Fibroblast of skin of abdomen (primary cell): ENCODE measurements around the gene DDX50.
"Not testable (repeated sequence)": the region's sequence is repeated elsewhere in the genome, so short reads cannot be mapped to it uniquely, and the experiment has no call there.

Experiments used
- DNase-seq: peaks from one replicate; pipeline ENCODE4 v3.0.0-alpha.2; 2013

The DDX50 gene

GRCh38 chr10:68924593-68924992, 23.5 kb downstream of the DDX50 start:
- no peak for DNase-seq

GRCh38 chr10:68925489-68925888, 24.4 kb downstream of the DDX50 start:
- DNase-seq: no peak

GRCh38 chr10:68929157-68929556, 28.0 kb downstream of the DDX50 start:
- DNase-seq: not testable (repeated sequence)

GRCh38 chr10:68929888-68930287, 28.8 kb downstream of the DDX50 start:
- DNase-seq: not testable (repeated sequence)

- not testable (repeated sequence) for DNase-seq
Measured at GRCh38 chr10:68932860-68933259, 31.7 kb downstream of the DDX50 start.

GRCh38 chr10:68934994-68935393, 33.9 kb downstream of the DDX50 start:
- no peak for DNase-seq

- DNase-seq: no peak
Measured at GRCh38 chr10:68938117-68938516, 37.0 kb downstream of the DDX50 start.

- no peak for DNase-seq
Measured at GRCh38 chr10:68938884-68939283, 37.8 kb downstream of the DDX50 start.

- not testable (repeated sequence) for DNase-seq
Measured at GRCh38 chr10:68940917-68941316, 39.8 kb downstream of the DDX50 start.

GRCh38 chr10:68950598-68950997, 49.5 kb downstream of the DDX50 start:
- no peak for DNase-seq

GRCh38 chr10:68954904-68955303, 53.8 kb downstream of the DDX50 start:
- no peak for DNase-seq

GRCh38 chr10:68955355-68955831, 54.3 kb downstream of the DDX50 start:
- no peak for DNase-seq

GRCh38 chr10:68955832-68956532, 54.9 kb downstream of the DDX50 start, which contains the start of gene DDX21:
TSS of gene DDX21 (plus strand) at chr10:68956170. CDS start at chr10:68956226, 56 bp downstream.
- DNase-seq: peak; percentile 89

- no peak for DNase-seq
Measured at GRCh38 chr10:68957284-68957615, 56.1 kb downstream of the DDX50 start.

GRCh38 chr10:68957654-68958053, 56.5 kb downstream of the DDX50 start:
- peak; percentile 12 for DNase-seq

- DNase-seq: no peak
Measured at GRCh38 chr10:68959695-68960527, 58.8 kb downstream of the DDX50 start.

GRCh38 chr10:68963151-68963550, 62.0 kb downstream of the DDX50 start:
- no peak for DNase-seq

GRCh38 chr10:68973975-68974374, 72.9 kb downstream of the DDX50 start:
- no peak for DNase-seq

- DNase-seq: not testable (repeated sequence)
Measured at GRCh38 chr10:68975936-68976473, 74.9 kb downstream of the DDX50 start.

- not testable (repeated sequence) for DNase-seq
Measured at GRCh38 chr10:68979738-68980137, 78.6 kb downstream of the DDX50 start.

GRCh38 chr10:68981074-68981473, 80.0 kb downstream of the DDX50 start:
- no peak for DNase-seq

GRCh38 chr10:68982389-68982788, 81.3 kb downstream of the DDX50 start:
- no peak for DNase-seq

GRCh38 chr10:68987611-68988010, 86.5 kb downstream of the DDX50 start:
- DNase-seq: no peak
